ENCODE data around the gene MRPL52.
"Not testable (repeated sequence)": the region's sequence is repeated elsewhere in the genome, so short reads cannot be mapped to it uniquely, and the experiment has no call there.

The MRPL52 gene

DNA sequence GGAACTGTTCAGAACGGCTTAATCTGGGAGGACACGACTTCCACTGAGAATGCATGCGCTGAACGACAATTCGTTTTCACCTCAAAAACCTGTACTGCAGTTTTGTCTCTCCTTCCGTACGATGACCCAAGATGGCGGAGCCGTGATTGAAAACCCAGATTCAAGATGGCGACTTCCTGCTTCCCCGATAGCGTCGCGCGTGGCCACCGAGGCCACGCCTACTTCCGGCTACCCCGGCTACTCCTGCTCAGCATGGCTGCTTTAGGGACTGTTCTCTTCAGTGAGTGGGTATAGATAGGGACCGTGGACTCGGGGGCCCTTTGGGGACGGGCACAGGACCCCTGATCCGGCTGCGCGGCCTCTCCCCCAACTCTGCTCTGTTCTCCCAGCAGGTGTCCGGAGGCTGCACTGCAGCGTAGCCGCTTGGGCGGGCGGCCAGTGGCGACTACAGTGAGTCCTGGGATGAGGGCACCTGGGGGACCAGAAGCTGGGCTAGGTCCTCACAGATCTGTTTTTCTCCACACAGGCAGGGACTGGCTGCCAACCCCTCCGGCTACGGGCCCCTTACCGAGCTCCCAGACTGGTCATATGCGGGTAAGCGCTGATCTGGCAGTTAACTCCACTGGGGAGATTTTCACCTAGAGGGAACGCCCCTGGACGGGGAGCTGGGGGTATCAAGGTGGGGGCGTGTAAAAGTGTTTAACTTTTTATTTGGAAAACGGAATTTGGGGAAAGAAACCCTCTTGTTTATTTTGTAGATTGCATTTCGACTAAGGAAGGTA is at the start of gene MRPL52:
TSS of gene MRPL52 (plus strand) at position 227 of the 782 bp plus-strand sequence. CDS start at position 253, 26 bp downstream.
- peak; percentile 81 to 84 for DNase-seq (ENCODE audit: low read depth in 1 of 2, low spot score in 1 of 2)

DNA sequence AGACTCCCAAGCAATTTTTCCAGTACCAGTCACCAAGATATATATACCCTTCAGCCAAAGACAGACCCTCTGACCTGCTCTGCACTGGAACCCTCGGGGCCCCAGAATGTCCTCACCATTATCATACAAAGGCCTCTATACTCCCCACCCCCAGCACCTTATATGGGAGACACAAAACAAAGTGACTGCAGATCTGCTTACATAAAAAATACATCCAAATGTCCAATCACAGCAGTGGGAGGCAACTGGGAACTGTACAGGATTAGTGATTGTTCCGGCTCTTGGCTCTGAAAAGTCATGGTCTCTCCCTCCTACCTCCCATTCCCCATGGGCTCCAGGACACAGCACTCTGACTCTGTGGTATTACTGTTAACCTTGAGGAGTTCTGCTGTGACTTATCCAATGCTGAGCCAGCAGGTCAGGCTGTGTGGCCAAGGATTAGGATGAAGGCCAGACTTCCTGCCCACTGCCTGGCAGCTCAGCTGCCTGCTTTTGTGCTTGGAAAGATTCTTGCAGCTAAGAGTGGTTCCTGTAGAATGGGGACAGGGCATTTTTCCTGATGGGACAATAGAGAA is 49.5 kb upstream of the MRPL52 start:
- no peak for DNase-seq (ENCODE audit: low read depth in 1 of 2, low spot score in 1 of 2)

- no peak for DNase-seq (ENCODE audit: low read depth in 1 of 2, low spot score in 1 of 2)
Measured at GRCh38 chr14:22780941-22781300, 48.8 kb upstream of the MRPL52 start.

DNA sequence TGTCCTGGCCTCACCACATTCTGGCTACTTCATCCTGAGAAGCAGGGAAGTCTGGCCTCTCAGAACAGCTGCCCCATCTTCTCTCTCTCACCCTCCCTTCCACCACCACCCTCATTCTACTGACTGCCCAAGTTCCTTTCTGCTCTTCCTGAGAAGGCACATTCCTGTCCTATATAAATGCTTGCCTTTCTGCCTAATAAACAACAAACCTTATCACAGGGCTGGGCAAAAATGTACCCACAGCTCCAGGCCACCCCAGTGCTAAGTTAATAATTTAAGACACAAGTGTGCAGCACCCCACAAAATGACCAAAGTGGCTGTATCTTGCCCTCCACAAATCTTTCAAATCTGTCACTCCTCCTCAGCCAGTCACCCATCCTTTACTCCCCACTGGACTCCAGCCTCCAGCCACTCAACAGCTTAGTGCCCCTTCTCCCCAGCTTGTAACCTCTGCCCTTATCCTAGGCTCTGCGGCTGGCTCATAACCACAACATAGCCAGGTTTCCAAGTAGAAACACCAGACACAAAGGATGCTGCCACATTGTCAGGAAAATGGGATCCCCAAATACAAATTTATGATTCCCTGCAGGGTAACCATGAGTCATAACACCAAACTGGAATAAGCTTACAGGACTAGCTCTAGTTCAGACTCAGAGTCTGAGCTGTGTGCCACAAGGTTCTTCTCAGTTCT is 48.2 kb upstream of the MRPL52 start:
- no peak for DNase-seq (ENCODE audit: low read depth in 1 of 2, low spot score in 1 of 2)

DNA sequence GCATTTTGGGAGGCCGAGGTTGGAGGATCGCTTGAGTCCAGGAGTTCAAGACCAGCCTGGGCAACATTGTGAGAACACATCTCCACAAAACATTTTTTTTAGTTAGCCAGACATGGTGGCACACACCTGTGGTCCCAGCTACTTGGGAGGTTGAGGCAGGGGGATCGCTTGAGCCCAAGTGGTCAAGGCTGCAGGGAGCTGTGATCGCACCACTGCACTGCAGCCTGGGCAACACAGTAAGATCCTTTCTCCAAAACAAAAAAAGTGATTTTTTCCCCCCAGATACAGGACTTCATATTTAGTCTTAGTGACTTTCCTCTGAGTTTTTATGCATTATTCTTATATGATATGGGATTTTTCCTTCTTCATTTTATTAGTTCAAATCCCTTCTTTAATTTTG is 43.0 kb upstream of the MRPL52 start:
- DNase-seq (ENCODE audit: low read depth in 1 of 2, low spot score in 1 of 2): no peak

GRCh38 chr14:22791301-22791700 is 38.4 kb upstream of the MRPL52 start:
- DNase-seq (ENCODE audit: low read depth in 1 of 2, low spot score in 1 of 2): no peak

- no peak for DNase-seq (ENCODE audit: low read depth in 1 of 2, low spot score in 1 of 2)
Measured at GRCh38 chr14:22792158-22792557, 37.5 kb upstream of the MRPL52 start.

GRCh38 chr14:22793550-22793949 is 36.1 kb upstream of the MRPL52 start:
- not testable (repeated sequence) for DNase-seq (ENCODE audit: low read depth in 1 of 2, low spot score in 1 of 2)

- no peak for DNase-seq (ENCODE audit: low read depth in 1 of 2, low spot score in 1 of 2)
Measured at GRCh38 chr14:22793976-22794375, 35.7 kb upstream of the MRPL52 start.

GRCh38 chr14:22794551-22794951 is 35.1 kb upstream of the MRPL52 start:
- DNase-seq (ENCODE audit: low read depth in 1 of 2, low spot score in 1 of 2): no peak

DNA sequence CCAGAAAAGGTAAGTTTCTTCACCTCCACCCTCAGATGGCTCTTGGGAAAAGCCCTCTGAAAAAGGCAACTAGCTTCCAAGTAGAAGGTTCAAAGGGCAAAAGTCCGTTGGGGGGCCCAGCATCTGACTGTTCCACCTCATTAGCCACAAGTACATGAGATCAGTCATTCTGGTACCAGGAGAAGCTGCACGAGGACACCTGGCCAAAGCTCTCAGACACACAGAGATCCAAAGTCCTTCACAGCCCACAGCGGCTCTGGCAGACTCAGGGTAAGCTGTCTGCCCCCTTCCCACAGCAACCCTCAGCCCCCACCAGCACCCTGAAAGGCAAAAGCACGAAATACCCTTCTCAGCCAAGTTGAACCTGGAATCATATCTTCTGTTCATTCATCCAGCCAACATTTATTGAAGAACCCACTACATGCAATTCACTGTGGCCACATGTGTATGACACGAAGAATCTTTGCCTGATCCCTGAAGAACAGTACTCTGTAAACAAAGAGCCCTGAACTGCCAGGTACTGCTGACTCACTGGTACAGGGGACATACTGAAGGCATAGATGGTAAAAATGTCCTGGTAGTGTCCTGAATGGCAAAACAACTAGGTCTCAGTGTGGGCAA is 33.5 kb upstream of the MRPL52 start:
- no peak for DNase-seq (ENCODE audit: low read depth in 1 of 2, low spot score in 1 of 2)

GRCh38 chr14:22797017-22797917 is 32.4 kb upstream of the MRPL52 start:
- no peak for DNase-seq (ENCODE audit: low read depth in 1 of 2, low spot score in 1 of 2)

DNA sequence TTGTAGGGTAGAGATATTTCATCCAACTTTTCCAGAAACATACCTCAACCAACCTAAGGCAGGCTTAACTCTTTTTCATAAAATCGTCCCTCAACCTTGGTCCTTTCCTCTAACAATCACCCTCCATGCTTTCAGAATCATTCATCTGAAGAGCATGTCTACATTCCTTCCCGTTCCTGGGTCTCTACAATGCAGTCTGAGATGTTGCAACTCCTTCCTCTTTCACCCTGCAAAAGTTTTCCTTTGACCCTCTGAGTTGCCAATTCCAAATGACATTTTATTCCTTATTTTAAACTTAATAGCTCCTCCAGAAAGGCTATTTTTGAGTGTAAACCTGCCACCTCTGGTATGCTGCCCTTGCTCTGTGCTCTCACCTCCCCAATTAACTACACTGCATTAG is 31.2 kb upstream of the MRPL52 start:
- no peak for DNase-seq (ENCODE audit: low read depth in 1 of 2, low spot score in 1 of 2)

GRCh38 chr14:22800346-22800745 is 29.3 kb upstream of the MRPL52 start:
- no peak for DNase-seq (ENCODE audit: low read depth in 1 of 2, low spot score in 1 of 2)

DNA sequence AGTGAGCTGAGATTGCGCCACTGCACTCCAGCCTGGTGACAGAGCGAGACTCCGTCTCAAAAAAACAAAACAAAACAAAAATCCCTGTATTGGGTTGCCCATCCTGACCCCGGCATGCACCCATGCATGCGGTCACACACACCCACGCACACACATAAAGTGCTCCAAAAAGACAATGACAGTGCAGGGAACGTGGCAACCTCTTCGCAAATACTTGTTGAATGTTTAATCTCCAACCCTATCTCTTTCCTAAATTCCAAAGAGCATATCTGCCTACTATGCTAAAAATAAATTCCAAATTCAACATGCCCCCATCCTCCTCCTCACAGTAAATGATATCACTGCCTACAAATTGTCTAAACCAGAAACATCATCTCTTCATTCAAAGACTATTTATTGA is 28.0 kb upstream of the MRPL52 start:
- no peak for DNase-seq (ENCODE audit: low read depth in 1 of 2, low spot score in 1 of 2)

DNA sequence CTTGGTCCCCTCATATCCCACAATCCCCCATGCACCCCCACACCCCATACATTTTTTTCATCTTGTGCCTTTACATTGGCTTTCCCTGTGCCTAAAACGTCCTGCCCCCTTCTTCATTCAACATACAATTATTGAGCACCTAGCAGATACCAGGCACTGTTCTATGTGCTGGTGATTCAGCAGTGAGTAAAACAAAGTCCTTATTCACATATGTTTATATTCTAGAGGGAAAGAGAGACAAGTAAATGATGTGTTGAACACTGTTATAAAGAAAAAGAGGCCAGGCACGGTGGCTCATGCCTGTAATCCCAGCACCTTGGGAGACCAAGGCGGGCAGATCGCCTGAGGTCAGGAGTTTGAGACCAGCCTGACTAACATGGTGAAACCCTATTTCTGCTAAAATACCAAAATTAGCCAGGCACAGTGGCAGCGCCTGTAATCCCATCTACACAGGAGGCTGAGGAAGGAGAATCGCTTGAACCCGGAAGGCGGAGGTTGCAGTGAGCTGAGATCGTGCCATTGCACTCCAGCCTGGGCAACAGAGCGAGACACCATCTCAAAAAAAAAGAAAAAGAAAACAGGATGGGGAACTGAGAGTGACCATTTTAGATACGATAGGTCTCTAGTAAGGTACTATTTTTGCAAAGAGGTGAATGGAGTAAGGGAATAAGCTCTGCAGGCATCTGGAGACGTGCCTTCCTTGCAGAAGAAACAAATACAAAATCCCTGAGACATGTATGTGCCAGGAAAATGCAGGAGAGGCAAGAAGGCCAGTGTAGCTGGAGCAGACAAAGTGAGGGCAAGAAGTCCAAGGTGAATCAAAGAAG is 26.6 kb upstream of the MRPL52 start:
- DNase-seq (ENCODE audit: low read depth in 1 of 2, low spot score in 1 of 2): no peak

DNA sequence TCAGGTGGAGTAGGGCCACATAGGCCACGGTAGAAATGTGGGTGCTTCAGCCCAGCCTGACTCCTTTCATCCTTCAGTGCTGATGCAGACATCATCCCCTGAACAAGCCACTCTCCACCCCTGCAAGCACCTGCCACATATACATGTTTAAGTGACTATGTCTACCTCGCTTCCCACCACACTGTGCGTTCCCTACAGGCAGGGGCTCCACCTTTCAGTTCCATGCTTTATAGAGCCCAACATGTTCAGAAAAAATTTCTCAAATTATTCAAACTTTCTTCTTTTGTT is 26.1 kb upstream of the MRPL52 start:
- DNase-seq (ENCODE audit: low read depth in 1 of 2, low spot score in 1 of 2): no peak

- not testable (repeated sequence) for DNase-seq (ENCODE audit: low read depth in 1 of 2, low spot score in 1 of 2)
Measured at GRCh38 chr14:22805235-22805634, 24.5 kb upstream of the MRPL52 start.

DNA sequence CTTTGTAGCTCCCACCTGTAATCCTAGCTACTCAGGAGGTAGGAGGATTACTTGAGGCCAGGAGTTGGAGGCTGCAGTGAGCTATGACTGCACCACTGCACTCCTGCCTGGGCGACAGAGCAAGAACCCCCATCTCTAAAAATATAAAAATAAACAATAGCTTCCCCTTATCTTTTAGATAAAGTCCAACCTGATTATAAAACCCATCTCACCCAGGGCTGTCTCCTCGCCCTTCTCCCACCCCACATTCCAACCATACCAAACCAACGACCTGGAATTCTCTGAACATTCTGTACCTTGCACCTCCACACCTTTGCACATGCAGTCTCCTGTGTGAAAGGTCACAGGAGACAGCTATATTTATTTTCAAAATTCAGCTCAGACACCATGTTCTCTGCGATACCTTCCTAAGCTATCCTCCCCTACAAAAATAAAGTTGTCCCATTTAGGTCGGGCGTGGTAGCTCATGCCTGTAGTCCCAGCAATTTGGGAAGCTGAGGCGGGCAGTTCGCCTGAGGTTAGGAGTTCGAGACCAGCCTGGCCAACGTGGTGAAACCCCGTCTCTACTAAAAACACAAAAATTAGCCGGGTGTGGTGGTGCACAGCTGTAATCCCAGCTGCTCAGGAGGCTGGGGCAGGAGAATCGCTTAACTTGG is 22.1 kb upstream of the MRPL52 start:
- DNase-seq (ENCODE audit: low read depth in 1 of 2, low spot score in 1 of 2): no peak
